NCI-H345 treated with DMSO at 0.1 percent for 48 hours (cell line): ENCODE data around the gene LDLRAD2.
A peak's percentile ranks its signal among the peaks of the same experiment; 100 is the strongest.
"Not testable (repeated sequence)": the region's sequence is repeated elsewhere in the genome, so short reads cannot be mapped to it uniquely, and the experiment has no call there.

Experiments used
- DNase-seq: peaks from one replicate; lab custom pipeline; 2025; ENCODE audit not compliant: unreplicated experiment; lab: John Stamatoyannopoulos, UW

The LDLRAD2 gene

DNA sequence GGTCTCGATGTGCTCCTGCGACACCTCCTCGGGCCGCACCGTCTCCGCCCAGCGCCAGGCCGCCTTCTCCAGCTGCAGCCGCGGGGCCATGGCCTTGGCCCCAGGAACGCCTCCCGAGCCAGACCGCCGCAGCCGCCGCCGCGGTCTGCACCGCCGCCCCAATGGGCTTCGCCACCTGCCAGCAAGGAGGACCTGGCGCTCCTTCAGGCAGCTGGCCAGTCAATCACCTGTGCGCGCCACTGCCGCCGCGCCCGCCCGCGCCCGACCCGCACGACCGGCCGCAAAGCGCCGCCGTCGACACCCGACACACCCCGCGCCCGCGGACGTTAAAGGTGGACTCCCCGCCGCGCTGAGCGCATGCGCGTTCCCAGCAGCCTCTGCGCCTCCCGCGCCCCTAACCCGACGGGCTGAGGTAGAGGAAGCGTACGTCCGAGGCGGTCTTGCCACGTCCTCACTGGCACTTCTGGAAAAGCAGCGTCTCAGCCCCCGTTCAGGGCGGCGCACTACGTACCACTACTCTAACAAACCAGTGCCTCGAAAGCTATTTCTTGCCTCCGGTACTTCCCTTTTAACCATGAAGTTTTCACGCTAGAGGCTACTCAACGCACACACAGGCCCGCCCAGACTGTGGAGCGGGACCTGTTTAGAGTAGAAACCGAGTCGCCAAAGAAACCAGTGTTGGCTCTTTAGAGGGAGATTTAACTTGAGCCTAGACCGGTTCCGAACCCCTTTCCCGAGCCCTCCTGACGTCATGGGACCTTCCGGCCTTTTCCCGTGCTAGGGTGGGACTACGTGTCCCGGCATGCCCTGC, 29.0 kb upstream of the LDLRAD2 start, which contains the start of gene USP48:
Gene USP48 (minus strand): TSS at position 282 of the 811 bp plus-strand sequence. CDS start 192 bp downstream, at position 90.
- DNase-seq, result peak; percentile 94

DNA sequence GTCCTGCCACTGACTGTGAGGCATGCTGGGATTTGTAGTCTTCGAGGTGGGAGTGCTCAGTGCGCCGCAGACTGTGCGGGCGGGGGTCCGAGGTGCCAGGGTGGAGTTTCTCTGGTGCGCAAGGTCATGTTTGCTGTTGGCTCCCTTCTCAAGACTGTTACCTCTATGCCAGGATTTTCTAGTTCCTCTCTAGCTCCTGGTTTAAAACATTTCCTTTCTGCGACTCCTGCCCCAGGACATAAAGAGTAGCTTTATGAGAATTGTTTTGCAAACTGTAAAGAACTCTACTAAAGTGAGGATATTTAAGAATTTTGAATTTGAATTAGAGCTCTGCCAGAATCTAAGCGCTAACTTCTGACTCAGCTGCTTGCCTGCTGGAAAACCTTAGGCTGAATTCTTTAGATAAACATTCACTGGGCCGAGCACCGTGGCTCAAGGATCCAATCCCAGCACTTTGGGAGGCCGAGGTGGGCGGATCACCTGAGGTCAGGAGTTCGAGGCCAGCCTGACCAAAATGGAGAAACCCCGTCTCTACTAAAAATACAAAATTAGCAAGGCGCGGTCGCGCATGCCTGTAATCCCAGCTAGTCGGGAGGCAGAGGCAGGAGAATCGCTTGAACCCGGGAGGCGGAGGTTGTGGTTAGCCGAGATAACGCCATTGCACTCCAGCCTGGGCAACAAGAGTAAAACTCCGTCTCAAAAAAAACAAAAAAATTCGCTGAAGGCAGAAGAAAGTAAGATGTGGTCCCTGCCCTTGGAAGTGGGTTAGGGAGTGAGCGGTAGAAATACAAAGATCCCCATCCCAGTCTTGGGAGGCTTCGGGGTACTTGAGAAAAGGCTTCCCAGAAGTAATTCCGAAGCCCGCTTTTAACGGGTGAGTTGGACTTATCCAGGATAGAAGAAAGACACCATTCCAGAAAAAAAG, 28.1 kb upstream of the LDLRAD2 start:
- DNase-seq, result no peak

DNA sequence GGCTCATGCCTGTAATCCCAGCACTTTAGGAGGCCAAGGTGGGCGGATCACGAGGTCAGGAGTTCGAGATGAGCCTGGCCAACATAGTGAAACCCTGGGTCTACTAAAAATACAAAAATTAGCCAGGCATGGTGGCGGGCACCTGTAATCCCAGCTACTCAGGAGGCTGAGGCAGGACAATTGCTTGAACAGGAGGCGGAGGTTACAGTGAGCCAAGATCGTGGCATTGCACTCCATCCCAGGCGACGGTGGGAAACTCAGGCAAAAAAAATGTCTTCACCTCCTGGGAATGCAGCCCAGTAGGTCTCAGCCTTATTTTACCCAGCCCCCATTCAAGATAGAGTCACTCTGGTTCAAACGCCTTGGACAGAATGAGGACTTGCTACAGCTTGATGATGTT, 26.3 kb upstream of the LDLRAD2 start:
- DNase-seq, result not testable (repeated sequence)

DNA sequence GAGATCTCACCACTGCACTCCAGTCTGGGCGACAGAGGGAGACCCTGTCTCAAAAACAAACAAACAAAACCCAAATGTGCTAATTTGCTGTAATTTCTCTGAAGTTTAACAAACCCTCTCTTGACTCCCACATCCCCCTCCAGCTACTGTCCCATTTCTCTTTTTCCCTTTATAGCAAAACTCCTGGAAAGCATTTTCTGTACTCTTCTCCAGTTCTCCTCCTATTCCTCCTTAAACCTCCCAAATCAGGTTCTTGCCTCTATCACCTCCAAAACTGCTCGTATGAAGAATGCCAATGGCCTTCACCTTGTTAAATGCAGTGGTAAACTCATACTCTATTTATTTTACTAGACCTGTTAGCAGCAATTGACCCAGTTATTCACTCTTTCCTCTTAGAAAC, 25.4 kb upstream of the LDLRAD2 start:
- DNase-seq, result no peak

DNA sequence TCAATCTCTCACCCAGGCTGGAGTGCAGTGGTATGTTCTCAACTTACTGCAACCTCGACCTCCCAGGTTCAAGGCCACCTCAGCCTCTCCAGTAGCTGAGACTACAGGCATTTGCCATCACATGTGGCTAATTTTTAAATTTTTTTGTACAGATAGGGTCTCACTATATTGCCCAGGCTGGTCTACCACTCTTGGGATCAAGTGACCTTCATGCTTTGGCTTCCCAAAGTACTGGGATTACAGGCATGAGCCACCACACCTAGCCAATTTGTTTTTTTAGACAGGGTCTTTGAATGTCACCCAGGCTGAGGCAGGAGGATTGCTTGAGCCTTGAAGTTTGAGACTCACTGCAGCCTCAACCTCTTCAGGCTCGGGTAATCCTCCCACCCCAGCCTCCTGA, 19.0 kb upstream of the LDLRAD2 start:
- no peak for DNase-seq

DNA sequence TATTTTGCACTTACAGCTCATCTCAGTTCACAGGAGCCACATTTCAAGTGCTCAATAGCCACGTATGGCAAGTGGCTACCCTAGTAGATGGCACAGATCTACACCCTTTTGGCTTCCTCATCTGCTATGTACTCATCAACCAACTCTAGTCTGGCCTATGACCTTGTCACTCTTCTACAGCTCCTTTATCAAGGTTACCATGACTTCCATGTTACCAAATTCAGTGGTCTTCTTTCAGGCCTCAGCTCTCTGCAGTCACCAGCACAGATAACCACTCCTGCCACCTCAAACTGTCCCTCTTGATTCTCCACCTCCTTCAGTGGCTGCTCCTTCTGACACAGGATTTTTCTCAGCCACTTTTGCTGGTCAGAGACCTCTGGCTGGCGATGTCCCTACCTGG, 17.4 kb upstream of the LDLRAD2 start:
- no peak for DNase-seq

DNA sequence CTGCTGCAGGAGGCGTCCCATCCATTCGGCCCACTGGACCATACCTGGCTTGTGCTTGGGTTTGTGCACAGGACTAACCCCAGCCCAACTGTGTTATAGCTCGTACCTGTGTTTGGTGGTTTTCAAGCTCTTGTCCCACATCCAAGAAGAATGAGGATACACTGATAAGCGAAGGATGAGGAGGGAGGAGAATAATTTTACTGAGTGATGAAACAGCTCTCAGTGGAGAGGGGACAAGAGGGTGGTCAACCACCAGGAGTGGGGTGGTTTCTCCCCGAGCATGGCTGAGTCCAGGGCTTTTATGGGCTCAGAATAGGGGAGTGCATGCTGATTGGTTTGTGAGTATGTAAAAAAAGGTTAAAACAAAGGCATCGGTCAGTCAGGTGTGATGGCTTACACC, 17.0 kb upstream of the LDLRAD2 start:
- DNase-seq, result no peak

DNA sequence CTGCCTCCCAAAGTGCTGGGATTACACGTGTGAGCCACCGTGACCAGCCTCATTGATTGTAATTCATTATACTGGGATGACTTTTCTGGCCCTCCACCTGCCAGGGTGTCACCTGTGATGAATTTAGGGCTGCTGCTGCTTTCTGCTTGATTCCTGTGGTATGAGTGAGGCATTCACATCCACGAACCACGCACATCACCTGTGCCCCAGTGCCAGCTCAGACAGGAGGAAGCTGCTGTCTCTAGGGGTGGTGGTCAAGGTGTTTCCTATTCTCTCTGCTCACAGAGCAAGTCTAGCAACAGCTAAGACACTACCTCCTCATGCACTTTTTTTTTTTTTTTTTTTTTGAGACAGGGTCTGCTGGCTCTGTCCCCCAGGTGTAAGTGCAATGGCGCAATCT, 12.3 kb upstream of the LDLRAD2 start:
- no peak for DNase-seq

DNA sequence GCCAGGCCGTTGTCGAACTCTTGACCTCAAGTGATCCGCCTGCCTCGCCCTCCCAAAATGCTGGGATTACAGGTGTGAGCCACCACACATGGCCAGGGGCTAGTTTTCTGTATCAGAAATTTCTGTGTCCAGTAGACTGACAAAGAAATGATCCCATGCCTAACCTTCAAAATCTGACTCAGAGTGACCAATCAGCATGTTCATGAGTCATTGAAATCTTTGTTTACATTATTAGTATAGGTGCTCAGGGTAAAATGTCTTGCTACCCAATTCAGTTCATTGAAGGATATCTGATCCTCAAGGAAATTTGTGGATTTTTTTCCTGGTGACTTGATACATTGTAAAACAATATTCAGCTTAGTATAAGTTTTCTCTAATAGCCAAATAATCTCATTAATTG, 11.0 kb upstream of the LDLRAD2 start:
- DNase-seq, result no peak

DNA sequence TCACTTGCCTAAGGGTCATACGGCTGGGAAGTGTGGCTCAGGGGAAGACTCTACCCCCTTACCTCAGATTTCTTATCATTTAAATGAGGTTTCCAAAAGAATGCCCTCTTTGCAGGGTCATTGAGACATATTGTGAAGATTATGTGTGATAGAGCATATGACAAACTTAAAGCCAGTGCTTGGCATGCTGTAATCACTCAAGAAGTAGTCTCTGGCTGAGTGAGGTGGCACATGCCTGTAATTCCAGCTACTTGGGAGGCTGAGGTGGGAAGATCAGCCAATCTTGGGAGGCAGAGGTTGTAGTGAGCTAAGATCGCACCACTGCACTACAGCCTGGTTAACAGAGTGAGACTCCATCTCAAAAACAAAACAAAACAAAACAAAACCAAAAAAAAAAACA, 7.5 kb upstream of the LDLRAD2 start:
- no peak for DNase-seq

DNA sequence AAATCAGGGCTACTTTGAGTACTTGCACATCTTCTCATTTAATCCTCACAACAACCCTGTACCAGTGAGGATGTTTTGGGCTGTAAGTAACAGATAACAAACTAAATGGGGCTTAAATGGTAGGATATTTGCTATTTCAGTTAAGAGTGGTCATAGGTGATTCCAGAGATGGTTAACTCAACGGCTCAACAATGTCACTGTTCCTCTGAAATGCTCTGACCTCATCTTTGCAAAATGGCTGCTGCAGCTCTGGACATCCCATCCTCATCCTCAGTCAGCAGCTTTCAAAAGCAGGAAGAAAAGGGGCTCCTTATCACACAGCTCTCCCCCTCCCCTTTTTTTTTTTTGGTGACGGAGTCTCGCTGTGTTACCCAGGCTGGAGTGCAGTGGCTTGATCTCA, 1.5 kb downstream of the LDLRAD2 start:
- no peak for DNase-seq

DNA sequence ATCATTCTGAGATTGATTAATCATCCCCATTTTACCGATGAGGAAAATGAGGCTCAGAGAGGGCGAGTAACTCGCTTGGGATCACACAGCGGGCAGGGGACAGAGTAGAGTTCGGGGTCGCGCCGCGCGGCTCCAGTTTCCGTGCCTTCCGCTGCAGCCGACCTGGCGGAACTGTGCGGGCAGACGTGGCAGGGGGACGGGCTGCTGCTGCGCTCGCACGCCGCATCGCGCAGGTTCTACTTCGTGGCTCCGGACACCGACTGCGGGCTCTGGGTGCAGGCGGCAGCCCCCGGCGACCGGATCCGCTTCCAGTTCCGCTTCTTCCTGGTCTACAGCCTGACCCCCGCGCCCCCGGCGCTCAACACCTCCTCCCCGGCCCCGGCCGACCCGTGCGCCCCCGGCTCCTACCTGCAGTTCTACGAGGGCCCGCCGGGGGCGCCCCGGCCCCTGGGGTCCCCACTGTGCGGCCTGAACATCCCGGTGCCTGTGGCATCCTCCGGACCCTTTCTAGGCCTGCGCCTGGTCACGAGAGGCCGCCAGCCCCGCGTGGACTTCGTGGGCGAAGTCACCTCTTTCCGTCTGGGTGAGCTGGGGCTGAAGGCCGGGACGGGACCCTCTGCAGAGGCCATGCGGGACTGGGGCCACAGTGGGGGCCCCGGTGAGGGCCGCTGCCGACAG, 2.3 kb downstream of the LDLRAD2 start:
- DNase-seq, result no peak

DNA sequence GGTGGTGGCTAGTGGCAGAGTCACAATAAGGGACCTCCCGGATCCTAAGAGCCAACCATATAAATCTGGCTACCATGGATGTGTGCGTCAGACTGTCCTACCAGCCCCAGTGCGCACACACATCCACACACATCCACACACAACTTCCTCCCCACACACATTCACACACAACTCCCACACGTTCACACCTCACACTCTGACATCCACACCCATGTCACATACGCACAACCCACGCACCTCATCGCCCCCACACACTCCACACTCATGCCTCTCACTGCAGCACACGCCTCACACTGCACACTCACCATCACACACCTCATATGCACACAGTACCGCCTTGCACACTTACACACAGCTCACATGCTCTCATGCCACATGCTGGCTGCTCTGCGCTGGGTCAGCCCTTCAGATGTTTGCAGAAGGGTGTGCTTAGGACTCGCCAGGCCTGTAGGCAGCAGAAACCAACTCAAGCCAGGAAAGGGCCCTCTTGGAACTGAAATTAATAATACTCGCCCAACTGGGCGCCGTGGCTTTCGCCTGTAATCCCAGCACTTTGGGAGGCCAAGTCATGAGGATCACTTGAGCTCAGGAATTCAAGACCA, 3.0 kb downstream of the LDLRAD2 start:
- no peak for DNase-seq

DNA sequence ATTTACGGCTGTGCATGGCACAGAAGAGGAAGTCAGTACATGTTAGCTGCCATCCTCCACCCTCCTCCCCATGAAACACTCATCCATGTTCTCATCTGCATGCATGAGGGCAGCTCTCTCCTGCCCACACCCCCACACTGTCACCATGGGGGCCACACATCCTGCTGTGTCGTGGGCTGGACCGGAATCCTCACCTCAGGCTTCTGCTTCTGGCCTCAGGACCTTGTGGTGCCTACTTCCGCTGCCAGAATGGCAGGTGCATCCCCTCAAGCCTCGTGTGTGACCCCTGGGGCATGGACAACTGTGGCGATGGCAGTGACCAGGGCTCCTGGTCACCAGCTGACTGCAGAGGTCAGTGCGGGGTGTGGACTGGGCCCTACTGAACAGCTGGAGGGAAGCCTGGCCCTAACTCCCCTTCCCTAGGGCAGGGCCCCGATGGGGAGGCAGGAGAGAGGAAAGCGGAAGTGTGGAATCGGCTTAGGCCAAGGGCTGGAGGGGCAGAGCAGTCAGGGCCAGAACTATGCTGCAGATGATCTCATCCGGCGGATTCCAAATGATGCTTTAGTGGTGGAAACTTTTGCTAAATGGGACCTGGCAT, 3.8 kb downstream of the LDLRAD2 start:
- no peak for DNase-seq

DNA sequence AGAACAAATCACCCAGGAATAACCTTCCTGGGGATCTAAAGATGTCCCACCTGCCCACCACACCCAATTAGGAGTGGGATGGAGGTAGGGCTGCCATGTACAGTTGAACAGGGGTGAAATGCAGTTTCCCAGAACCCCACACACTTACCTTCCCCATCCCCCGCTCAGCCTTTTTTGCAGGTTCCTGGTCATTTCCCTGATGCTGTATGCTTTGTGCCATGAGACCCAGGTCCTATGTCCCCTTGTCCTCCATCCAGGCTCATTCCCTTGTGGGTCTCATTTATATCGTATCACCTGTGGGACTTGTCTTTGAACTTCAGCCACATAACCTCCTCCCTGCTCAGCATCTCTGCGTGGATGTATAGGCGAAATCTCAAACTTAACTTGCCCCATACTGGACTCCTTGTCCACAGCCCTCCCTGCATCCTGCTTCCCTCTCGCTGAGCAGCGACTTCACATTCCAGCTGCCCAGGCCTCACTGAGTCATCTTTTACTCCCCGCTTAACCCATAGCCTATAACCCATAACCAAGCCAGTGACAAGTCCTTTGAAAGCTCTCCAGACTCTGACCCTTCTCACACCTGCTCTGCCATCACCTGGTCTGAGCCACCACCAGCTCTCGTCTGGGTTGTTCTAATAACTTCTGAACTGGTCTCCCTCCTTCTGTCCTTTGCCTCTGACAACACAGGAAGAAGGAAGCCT, 4.7 kb downstream of the LDLRAD2 start:
- no peak for DNase-seq

DNA sequence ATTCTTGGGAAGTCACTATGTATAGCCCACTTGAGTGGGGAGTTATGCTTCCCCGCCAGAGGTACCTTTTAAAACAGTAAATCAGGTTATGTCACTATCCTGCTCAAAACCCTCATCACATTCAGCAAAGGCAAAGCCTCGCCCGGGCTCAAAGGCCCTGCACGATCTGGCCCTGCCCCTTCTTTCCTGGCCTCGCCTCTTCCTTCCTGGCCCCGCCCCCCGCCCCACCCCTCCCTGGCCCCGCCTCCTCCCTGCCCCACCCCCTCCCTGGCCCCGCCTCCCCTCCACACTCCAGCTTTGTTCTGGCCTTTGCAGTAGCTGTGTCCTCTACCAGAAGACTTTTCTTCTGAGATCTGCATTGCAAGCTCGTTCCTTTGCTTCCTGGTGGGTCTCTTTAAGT, 6.6 kb downstream of the LDLRAD2 start:
- DNase-seq, result no peak

DNA sequence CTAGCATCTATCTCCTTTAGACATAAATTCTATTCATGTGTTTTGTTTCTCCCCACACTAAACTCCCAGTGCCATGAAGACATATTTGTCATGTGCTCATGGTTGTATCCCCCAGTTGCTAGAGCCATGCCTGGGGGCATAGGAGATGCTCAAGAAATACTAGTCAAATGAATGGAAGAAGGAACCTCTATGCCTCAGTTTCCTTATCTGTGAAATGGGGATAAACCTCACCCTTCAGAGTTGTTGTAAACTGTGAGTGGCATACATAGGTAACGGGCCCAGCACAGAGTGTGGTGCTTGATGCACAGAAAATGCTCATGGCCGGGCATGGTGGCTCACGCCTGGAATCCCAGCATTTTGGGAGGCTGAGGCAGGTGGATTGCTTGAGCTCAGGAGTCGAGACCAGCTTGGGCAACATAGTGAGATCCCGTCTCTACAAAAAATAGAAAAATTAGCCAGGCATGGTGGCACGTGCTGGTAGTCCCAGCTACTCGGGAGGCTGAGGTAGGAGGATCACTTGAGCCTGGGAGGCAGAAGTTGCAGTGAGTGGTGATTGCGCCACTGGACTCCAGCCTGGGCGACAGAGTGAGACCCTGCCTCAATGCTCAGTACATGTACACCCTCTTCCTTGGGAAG, 8.7 kb downstream of the LDLRAD2 start:
- DNase-seq, result no peak

DNA sequence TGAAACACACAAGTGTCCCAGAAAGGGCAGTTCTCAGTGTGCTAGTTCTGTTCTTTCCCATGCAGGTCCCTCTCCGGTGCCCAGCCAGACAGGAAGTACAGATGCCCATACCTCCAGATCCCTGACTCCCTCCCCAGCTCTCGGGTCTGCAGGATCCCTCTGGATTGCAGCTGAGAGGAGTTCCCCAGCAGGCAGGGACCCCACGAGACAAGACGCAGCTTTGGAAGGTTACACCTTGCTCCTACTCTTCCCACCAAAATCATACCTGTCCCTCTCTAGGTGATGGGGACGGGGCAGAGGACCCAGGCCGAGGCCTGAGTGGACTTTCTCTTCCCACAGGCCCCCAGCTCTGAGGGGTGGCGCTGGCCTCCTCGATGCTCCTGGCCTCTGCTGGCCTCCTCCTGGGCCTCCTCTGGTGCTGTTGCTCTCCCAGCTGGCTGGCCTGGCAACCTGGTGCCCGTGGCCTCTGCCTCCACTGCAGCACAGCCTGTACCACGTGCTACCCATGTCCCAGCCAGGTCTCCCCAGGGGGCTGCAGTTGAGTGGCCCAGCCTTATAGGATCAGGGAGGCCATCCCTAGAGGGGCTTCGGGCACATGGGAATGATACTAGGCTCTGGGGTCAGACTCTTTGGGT, 9.4 kb downstream of the LDLRAD2 start:
- no peak for DNase-seq

DNA sequence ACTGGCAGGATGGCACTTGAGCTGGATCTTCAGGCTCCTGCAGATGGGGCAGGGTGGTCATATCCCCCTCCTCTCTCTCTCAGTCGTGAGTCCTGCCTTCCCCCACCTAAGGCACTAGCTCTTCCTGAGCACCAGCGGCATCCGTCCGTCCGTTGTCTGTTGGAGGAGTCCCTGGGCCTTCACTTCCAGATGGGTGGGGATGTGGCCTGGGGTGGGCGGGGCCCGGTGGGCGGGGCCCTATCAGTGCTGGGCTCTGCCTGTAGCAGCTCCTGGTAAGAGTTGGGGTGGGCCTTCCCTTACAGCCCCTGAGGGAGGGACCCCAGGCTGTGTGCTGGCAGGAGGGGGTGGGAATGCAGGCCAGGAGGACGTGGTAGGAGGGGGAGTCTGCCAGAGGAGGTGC, 10.3 kb downstream of the LDLRAD2 start:
- DNase-seq, result no peak
